ENCODE results near the gene KMO. TPM values are rescaled to one million over a fixed set of nuclear protein-coding genes. Genes with fewer than 3 reads are reported as not detected.

Gene KMO
- total and polyA plus RNA-seq, 2 donors (not counting 3 experiments of a cell fraction or from before 2014, with no cell fraction given), result not detected

DNA sequence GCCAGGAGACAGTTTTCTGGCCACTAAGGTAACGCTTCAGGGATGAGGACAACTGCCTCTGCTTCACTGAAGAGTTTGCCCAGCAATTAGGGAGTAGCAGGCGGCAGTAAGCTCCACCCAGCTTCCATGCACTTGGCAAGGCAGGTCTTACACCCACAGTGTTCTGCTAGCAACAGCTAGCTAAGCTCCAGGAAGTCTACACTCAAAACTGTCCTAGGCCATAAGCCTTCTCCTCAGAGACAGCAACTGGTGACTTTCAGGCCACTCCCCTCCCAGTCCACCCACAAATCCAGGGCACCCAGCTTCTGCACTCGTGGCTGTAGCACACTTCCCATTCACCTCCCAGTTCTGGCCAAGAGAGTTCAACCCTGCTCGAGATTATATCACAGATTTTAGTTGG is 47.3 kb downstream of the KMO start:
- BruUV-seq (replicated peaks), result no TSS peak
- TF ChIP-seq GATA2 (IDR thresholded peaks at IDR 0.05; ENCODE audit: insufficient read depth, insufficient read length, low read depth, low read length), result no peak
- TF ChIP-seq FOS (IDR thresholded peaks at IDR 0.05; ENCODE audit: borderline replicate concordance, insufficient read depth, low read length), result no peak
- no peak for TF ChIP-seq EZH2 (IDR thresholded peaks at IDR 0.05; ENCODE audit: borderline replicate concordance, low read depth, low read length, severe bottlenecking)
- no peak for TF ChIP-seq POLR2AphosphoS5 (IDR thresholded peaks at IDR 0.05; ENCODE audit: insufficient read depth, low read depth, low read length)
- no peak for TF ChIP-seq MYC (IDR thresholded peaks at IDR 0.05; ENCODE audit: low read depth, low read length)
- no peak for TF ChIP-seq POLR2A (IDR thresholded peaks at IDR 0.05; ENCODE audit: low read depth, low read length)
- TF ChIP-seq MAX (IDR thresholded peaks at IDR 0.05; ENCODE audit: insufficient read depth, insufficient read length), result no peak
- TF ChIP-seq JUN (IDR thresholded peaks at IDR 0.05; ENCODE audit: borderline replicate concordance, insufficient read depth, insufficient read length, low read depth), result no peak
- TF ChIP-seq, protein P1, sequence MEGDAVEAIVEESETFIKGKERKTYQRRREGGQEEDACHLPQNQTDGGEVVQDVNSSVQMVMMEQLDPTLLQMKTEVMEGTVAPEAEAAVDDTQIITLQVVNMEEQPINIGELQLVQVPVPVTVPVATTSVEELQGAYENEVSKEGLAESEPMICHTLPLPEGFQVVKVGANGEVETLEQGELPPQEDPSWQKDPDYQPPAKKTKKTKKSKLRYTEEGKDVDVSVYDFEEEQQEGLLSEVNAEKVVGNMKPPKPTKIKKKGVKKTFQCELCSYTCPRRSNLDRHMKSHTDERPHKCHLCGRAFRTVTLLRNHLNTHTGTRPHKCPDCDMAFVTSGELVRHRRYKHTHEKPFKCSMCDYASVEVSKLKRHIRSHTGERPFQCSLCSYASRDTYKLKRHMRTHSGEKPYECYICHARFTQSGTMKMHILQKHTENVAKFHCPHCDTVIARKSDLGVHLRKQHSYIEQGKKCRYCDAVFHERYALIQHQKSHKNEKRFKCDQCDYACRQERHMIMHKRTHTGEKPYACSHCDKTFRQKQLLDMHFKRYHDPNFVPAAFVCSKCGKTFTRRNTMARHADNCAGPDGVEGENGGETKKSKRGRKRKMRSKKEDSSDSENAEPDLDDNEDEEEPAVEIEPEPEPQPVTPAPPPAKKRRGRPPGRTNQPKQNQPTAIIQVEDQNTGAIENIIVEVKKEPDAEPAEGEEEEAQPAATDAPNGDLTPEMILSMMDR (IDR thresholded peaks at IDR 0.05; ENCODE audit: extremely low read depth in 1 of 2, insufficient read depth in 1 of 2, low read depth in 1 of 2, low read length in 2 of 2), result no peak
- Histone ChIP-seq H2AFZ (ENCODE audit: low read depth, low read length) (no peak overlapping the region), H3K27me3 (ENCODE audit: control insufficient read depth in 2 of 2, insufficient read depth in 2 of 2, low read length in 2 of 2) (no peaks in the 10 kb centered on the region), H3K36me3 (ENCODE audit: control insufficient read depth in 2 of 2, extremely low read depth in 1 of 2, insufficient read depth in 2 of 2, low read length in 2 of 2) (no peaks in the 10 kb centered on the region), H3K9me1 (replicated peaks; ENCODE audit: control insufficient read depth, extremely low read depth, insufficient read depth, low read length) (no peaks in the 10 kb centered on the region), H3K27ac (ENCODE audit: insufficient read depth, low read depth, low read length) (no peak overlapping the region), H3K4me1 (ENCODE audit: control insufficient read depth, extremely low read depth, insufficient read depth, low read length) (no peaks in the 10 kb centered on the region), H3K4me3 (replicated peaks in 1 of 3; ENCODE audit: insufficient read depth in 1 of 3, low read depth in 1 of 3, low read length in 3 of 3) (no peak overlapping the region), H3K4me2 (ENCODE audit: insufficient read depth, low read length) (no peak overlapping the region), H3K79me2 (ENCODE audit: control insufficient read depth, insufficient read depth, low read length) (no peaks in the 10 kb centered on the region), H3K9me3 (replicated peaks; ENCODE audit: control insufficient read depth, insufficient read depth, low read length) (no peaks in the 10 kb centered on the region), H4K20me1 (replicated peaks; ENCODE audit: control insufficient read depth, extremely low read depth, insufficient read depth, low read length) (no peaks in the 10 kb centered on the region), H3K9ac (replicated peaks; ENCODE audit: extremely low read depth, insufficient read depth, low read length) (no peak overlapping the region)
- ChIA-PET CTCF (no interaction called here), POLR2A (no interaction called here)
- DNase-seq (ENCODE audit: low read depth, low spot score) (no peak), FAIRE-seq (no peak)
- intact Hi-C loops (cut with micrococcal nuclease), result no loop called here
- dilution Hi-C loops (cut with MboI; ENCODE audit: extremely low pct_ligation_motif_present, low sequenced_read_pairs), result no loop called here

Measured in endothelial cell of umbilical vein (primary cell).